ENCODE measurements around the gene BRINP2.

GRCh38 chr1:177286396-177286795, 115.6 kb downstream of the BRINP2 start:
- TF ChIP-seq POLR2A (IDR thresholded peaks at IDR 0.05) (no peak), CTCF (IDR thresholded peaks at IDR 0.05) (no peak)

Measured in thyroid gland (tissue), 4 donors.